SH-SY5Y (cell line): Measurements from ENCODE around the gene CRABP1.
A peak's percentile ranks its signal among the peaks of the same experiment; 100 is the strongest.

Source experiments
- GATA2 ChIP-seq: IDR thresholded peaks from 2 replicates; pipeline ENCODE4 v1.6.1; 2011; ENCODE audit warnings: mild to moderate bottlenecking, low read depth, low read length
- GATA3 ChIP-seq: IDR thresholded peaks from 2 replicates; pipeline ENCODE4 v1.6.1; 2011; ENCODE audit warnings: low read depth, mild to moderate bottlenecking, low read length, moderate library complexity

Gene CRABP1

DNA sequence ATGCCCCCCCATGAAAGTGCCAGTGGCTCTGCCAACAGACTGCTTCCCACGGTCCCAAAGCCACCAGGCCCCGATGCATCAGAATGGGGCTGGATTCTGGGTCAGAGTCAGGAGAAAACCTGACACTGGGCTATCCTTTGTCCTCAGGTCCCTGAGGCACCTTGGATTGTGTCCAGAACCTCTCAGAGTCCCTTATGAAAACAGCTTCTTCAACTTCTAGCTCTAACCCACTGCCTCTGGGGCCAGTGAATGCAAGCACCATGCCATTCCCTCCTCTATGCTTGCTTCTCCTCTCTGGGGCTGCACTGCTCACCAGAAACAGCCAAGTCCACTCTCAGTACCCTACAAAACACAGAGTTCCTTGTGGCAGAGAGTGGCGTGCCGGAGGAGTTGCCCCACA lies 9.9 kb downstream of the CRABP1 start:
- TF ChIP-seq GATA3 (no peak), GATA2 (no peak)

DNA sequence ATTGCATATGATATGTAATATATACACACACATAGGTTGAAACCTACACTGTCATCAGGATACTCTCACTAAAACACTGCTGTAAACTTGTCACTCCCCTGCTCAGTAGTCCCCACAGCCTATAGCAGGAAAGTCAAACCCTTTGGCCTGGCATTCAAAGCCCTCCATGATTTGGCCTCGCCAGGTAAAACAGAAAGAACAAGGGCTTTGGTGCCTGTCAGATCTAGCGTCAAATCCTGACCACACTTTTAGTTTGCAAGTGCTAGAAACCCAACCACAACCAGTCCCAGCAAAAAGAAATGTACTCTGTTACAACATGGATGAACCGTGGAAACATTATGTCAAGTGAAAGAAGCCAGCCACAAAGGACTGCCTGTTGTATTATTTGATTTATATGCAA lies 11.4 kb downstream of the CRABP1 start:
- TF ChIP-seq GATA3 (no peak), GATA2 (no peak)

GRCh38 chr15:78353093-78353492 lies 12.9 kb downstream of the CRABP1 start:
- no peak for TF ChIP-seq GATA3
- TF ChIP-seq GATA2: no peak

- no peak for TF ChIP-seq GATA3
- no peak for TF ChIP-seq GATA2
These were observed 15.0 kb downstream of the CRABP1 start for GRCh38 chr15:78355177-78355576.

DNA sequence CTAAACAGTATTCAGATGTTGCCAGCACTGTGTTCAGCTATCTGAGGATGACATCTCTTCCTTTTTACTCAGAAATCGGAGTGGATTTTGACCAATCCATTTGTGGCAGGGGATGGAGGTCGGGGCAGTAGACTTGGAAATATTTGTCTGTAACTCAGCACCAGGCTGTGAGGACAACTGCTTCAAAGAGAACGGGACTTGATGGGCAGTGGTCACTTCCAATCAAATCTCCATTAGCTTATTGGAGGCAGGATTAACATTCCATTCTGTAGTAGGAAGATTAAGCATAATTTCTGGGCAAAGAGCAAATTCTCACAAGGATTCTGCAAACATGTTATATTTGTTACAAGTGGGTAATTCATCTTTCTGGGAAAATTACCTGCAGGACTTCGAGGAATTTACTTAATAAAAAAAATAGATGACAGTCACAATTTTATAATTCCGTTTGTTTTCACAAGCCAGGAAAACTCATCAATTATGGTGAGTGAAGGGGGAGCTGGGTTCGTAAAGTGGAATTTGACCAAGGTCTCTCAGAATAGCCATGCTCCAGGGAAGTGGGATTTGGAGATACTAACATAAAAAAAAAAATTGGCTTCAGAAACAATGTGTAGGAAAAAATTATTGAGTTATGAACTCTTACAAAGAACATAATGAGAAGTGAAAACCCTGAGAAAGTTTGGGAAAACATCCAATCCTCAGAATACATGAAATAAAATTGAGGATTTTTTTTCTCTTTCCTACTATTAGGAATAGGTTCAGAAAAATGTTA lies 18.1 kb downstream of the CRABP1 start:
- TF ChIP-seq GATA2 (no peak), GATA3 (no peak)

GRCh38 chr15:78359041-78359808 lies 19.1 kb downstream of the CRABP1 start:
- no peak for TF ChIP-seq GATA2
- no peak for TF ChIP-seq GATA3

DNA sequence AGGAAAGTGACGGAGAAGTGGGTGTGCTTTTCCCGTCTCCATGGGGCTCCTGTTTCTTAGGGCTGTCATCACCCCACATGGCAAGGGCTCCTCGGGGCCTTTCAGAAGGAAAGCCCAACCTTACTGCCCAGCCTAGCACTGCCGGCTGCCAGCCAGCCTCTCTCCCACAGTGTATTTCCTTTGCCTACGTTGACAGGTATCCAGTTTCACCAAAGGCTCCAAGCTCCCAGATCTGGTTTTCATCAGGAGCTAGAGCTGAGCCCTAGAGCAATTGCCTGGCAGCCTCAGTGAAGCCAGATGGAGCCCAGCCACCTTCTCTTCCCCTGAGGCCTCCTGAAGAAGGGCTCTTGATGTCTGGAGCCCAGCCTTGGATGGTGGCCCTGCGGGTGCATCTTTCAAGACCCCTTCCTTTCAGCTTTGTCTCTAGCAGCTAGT lies 20.2 kb downstream of the CRABP1 start:
- no peak for TF ChIP-seq GATA3
- TF ChIP-seq GATA2: no peak

DNA sequence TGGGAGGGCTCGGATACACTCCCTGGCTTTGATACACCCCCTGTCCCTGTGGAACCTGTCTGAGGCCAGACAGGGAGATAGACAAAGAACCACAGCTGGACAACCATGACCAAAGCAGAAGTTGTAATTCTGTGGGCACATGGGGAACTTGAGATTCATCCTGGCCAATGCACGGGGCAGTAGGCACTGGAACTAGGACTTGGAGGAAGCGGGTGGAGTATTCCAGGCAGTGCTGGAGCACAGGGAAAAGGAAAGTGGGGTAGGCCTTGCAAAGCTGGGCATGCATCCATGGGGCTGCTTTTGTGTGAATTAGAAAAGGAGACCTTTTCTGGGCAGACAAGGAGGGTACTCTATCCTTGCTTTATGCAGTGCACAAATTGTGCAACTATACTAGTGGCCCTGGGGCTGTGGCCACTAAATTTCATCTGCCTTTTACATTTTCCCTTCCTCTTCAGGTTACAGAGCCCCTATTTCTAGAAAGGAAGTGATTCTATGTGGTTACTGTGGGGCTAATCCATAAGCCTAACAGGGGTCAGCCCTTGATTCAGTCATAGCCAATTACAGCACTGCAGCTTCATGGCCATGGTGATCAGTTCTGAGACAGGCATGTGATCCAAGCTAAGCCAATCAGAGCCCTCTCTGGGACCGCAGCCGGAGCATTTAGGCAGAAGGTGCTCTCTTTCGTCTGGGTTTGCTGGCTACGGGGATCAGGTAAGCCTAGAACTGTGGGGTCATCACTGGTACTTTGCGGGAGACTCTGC lies 21.0 kb downstream of the CRABP1 start:
- TF ChIP-seq GATA3 (no peak), GATA2 (no peak)

DNA sequence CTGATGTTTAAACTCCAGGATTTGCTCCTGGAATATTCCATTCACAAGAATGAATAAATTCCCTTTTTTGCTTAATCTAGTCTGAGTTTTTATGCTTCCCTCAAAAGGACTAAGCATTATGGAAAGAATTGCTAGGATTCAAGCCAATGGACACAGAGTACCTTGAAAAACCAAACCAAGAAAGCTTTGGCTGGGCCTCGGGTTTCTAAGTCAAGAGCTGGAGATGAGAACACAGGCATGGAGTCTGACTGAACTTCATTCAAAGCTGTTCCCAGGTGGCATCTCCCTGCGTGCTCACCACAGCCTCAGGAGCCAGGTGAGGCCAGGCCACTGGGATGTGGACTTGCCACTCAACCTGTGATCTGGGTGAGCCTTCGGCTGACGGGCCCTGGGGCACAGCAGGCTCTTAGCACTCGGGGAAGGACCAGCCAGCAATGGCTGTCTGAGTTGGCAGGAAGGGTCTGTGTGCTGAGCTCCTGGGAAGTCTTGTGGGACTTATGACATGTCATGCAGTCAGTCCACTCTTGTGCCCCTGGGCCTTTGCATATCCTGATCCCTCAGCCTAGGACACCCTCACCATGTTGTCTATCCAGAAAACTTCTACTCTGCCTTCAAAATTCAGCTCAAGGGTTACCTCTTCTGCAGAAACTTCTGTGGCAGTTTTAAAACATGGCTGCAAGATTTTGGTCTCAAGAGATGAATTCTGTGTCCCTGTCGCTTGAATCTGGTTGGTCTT lies 21.8 kb downstream of the CRABP1 start:
- TF ChIP-seq GATA3: no peak
- no peak for TF ChIP-seq GATA2

GRCh38 chr15:78362716-78363380 lies 22.7 kb downstream of the CRABP1 start:
- no peak for TF ChIP-seq GATA2
- TF ChIP-seq GATA3: no peak

DNA sequence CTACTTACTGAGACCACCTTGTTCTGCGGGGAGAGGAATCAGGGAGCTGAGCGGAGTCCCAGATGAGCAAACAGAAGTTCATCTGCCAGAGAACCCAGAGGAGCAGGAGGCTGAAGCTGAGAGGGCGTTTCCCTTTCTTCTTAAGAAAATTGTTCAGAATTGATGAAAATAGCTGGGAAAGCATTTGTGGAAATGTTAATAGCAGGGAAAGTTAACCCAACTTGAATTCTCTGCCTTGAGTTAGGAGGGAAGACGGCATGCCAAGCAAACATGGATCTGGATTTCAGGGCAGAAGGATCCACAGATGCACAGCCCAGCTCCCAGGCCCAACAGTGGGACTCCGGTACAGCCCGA lies 23.2 kb downstream of the CRABP1 start:
- TF ChIP-seq GATA2: no peak
- TF ChIP-seq GATA3: no peak

DNA sequence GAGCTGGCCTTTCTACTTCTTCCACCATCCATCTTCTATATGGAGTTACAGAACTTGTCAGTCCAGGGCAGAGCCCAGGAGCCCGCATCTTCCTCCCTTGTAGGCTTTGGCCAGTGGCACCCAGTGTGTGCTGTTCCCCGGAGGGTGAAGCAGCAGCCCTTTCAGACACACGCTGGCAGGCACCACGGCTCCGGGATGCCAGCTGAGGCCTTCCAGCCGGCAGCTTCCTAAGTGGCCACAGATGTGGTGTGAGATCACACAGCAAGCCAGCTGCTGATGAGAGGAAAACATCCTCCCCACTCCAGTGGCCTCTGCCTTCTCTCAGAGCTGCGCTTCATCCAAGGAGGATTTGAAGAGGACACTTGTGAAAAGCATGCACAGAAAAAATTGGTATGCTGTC lies 24.1 kb downstream of the CRABP1 start:
- TF ChIP-seq GATA3 (no peak), GATA2 (0 out of 2 replicates have a peak, but pooled peaks have one; percentile 14)

DNA sequence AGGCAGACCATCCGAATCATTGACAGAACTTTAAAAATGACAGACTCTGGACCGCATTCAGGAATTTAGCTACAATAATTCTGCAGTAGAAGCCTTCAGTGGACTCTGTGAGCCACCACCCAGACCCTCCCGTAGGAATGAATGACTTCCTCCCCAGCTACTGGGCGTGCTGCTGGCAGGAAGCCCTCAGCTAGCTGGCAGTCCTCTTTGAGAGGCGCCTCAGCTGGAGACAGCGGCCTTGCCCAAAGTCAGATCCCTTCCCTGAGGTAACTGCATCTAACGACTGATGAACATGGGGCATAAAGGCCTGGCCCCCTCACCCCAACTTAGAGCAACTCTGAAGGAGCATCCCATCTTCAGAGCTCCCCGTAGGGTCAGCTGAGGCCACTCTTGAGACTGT lies 25.8 kb downstream of the CRABP1 start:
- TF ChIP-seq GATA3 (no peak), GATA2 (no peak)
